ENCODE results near the gene CRISPLD2. TPM values are rescaled to one million over a fixed set of nuclear protein-coding genes. Genes with fewer than 3 reads are reported as not detected.
A peak's percentile ranks its signal among the peaks of the same experiment; 100 is the strongest.

CRISPLD2 gene
- total RNA-seq, 1 experiment from 2014 or later, result 1.6 TPM

DNA sequence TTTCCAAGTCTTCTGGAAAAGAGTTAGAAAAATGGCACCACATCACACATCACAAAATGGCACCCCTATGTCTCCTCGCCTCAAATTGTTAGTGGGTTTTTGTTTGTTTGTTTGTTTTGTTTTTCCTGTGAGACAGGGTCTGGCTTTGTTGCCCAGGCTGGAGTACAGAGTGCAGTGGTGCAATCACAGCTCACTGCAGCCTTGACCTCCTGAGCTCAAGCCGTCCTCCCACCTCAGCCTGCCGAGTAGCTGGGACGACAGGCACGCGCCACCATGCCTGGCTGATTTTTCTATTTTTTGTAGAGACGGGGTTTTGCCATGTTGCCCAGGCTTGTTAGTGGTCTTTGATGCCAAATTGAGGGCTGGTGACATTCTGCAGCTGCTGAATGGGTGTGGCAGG, 3.8 kb upstream of the CRISPLD2 start:
- Histone ChIP-seq H3K36me3 (no peaks in the 10 kb centered on the region), H3K9me3 (no peaks in the 10 kb centered on the region), H3K27me3 (no peaks in the 10 kb centered on the region), H3K4me3 (no peak overlapping the region)
- no peak for DNase-seq

DNA sequence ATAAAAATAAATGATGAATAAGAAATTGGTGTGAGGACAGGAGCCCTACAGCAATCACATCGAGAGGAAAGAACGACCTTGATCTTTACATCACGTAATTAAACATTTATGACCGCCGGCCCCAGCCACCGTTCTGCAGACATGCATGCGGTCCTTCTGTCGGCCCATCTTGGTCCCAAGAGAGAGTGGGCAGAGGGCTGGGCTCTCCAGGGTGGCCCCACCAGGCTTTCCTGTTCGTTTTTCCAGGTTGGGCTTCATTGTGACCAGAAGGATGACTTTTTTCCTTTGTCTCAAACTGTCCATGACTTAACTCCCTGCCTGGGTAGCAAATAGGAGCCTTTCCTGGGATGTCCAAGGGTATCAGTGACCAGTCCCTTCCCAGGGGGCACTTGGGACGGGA, 3.3 kb upstream of the CRISPLD2 start:
- Histone ChIP-seq H3K27me3 (no peaks in the 10 kb centered on the region), H3K36me3 (no peaks in the 10 kb centered on the region), H3K9me3 (no peaks in the 10 kb centered on the region), H3K4me3 (no peak overlapping the region)
- no peak for DNase-seq

DNA sequence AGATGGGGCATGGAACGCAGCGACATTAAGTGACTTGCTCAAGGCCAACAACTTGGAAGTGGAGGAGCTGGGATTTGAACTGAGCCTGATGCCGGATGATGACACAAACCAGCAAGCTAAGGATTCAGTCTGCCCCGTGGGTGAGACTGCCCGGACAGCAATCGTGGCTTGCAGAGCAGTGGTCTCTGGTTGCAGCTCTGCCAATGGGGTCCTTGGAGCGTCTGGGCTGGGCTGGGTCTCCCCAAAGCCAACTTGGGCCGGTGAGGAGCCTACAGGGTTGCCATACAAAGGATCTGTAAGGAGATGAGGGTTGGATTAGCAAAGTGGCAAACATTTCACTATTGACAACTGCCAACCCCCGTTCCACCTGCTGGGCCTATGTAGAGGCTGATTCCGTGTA, 2.6 kb upstream of the CRISPLD2 start:
- H3K36me3 ChIP-seq, result no peaks in the 10 kb centered on the region
- H3K4me3 ChIP-seq, result no peak overlapping the region
- no peak for DNase-seq

DNA sequence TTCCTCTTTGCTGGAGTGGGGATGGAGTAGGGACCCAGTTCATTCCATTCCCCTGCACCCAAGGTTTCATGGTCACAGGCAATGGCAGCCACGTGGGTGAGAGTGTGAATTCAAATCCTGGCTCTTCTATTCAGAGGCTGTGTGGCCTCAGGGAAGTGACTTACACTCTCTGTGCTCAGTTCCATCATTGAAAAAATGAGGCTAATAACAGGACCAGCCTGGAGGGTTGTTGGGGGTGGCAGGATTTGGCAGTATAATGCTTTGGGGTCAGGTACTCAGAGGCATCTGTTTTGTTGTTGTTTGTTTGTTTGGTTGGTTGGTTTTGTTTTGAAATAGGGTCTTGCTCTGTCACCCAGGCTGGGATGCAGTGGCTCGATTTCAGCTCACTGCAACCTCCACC, 2.2 kb upstream of the CRISPLD2 start:
- H3K36me3 ChIP-seq, result no peaks in the 10 kb centered on the region
- no peak overlapping the region for H3K4me3 ChIP-seq
- no peaks in the 10 kb centered on the region for H3K9me3 ChIP-seq
- no peaks in the 10 kb centered on the region for H3K27me3 ChIP-seq
- DNase-seq, result no peak

More for the DNA sequence above, 2.6 kb upstream of the CRISPLD2 start:
- Histone ChIP-seq H3K9me3 (no peaks in the 10 kb centered on the region), H3K27me3 (no peaks in the 10 kb centered on the region)

DNA sequence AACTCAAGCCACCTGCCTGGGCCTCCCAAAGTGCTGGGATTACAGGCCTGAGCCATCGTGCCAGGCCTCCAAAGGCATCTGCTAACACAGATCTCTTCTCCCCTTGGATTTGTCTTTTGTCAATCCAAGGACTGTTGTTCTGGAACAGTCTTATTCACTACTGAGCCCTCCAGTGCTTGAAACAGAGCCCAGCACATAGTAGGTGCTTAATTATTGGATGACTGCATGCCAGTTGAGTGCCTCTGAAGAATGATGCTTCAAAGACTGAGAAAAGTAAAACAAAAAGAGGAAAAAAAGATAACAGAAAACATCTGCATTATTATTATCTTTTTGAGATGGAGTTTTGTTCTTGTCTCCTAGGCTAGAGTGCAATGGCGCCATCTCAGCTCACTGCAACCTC, 1.7 kb upstream of the CRISPLD2 start:
- Histone ChIP-seq H3K27me3 (no peaks in the 10 kb centered on the region), H3K9me3 (no peaks in the 10 kb centered on the region), H3K36me3 (no peaks in the 10 kb centered on the region), H3K4me3 (no peak overlapping the region)
- DNase-seq, result no peak

DNA sequence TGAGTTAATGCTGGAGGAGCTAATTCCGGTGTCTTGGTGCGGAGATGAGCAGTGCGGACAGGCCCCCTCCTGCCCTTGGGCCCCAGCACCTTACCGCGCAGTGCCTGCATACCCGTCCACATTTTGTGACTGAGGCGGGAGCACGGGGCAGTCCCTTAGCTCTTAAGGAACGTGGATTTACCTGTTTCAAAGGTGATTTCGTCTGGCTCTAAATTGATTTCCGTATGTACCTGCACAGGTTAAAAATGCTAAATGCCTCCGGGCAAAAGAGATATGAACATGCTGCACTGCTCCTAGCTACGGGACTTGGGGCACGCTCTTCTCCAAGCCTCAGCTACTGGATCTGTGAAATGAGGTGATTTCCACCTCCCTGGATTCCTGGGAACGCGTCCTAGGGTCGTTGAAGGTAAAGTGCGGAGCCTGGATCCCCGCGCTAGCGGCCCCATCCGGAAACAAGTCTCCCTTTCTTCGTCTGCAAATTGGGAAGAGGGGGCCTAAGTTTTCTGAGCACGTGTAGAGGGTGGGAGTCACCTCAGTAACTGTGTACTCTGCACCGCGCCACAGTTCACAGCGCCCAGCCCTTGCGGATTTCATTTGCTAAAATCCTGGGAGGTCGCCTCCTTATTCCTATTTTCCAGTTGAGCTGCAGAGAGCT, 669 bp upstream of the CRISPLD2 start:
- Histone ChIP-seq H3K9me3 (no peaks in the 10 kb centered on the region), H3K36me3 (no peaks in the 10 kb centered on the region), H3K27me3 (no peaks in the 10 kb centered on the region), H3K4me3 (no peak overlapping the region)
- DNase-seq, result no peak

DNA sequence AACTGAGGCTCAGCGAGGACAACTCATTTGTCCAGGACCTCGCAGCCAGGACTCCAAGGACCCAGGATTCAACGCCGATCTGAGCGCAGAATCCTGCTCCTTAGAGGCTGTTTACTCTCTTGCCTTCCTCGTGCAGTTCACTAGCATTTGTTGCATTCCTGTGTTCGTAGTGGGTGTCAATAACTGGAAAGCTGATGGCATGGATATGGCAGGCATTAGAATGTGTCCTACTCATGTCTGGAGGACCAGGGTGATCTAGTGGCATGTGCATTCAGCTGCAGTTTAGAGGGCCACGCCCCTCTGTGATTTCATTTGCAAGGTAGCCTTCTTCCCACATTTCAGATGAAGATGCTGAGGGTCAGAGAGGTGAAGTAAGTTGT, 510 bp downstream of the CRISPLD2 start:
- DNase-seq, result no peak
- no peaks in the 10 kb centered on the region for H3K27me3 ChIP-seq
- H3K9me3 ChIP-seq, result no peaks in the 10 kb centered on the region
- H3K36me3 ChIP-seq, result no peaks in the 10 kb centered on the region
- peak overlapping the region; percentile 43 for H3K4me3 ChIP-seq

DNA sequence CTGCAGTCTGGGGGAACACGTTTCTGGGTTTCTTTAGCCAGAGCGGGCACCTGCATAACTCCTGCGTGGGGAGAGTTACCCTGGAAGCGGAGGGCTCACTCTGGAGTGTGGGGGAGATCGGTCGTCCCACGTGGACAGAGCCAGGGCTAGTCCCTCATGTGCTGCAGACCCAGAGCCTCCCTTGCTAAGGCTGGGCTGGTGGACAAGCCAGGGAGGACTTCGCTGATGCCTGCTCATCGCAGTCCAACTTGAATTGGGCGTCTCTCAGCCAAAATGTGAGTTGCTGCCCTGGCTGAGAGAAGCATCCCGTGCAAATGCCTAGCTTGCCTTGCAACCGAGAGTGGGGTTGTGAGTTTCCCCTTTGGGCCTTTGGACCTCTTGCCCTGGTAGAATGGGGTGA, 986 bp downstream of the CRISPLD2 start:
- Histone ChIP-seq H3K27me3 (no peaks in the 10 kb centered on the region), H3K4me3 (no peak overlapping the region), H3K9me3 (no peaks in the 10 kb centered on the region), H3K36me3 (no peaks in the 10 kb centered on the region)
- no peak for DNase-seq

DNA sequence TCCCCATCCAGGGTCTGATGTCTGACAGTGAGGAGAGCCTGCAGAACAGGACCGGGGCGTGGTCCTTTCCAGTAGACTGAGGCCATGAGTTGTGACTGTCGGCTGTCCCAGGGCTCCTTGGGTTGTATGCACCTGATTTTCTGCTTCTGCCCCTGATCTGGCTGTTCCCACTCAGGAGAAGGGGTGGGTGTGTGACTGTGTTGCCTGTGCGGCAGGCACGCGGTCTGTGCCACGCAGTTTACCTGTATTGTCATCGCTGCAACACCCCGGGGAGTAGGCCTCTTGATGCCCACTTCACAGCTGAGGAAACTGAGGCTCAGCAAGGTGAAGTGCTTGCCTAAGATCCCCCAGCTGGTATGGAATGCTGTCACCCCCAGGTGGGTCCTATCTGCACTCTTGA, 1.4 kb downstream of the CRISPLD2 start:
- H3K27me3 ChIP-seq, result no peaks in the 10 kb centered on the region
- H3K36me3 ChIP-seq, result no peaks in the 10 kb centered on the region
- H3K4me3 ChIP-seq, result no peak overlapping the region
- DNase-seq, result no peak
- no peaks in the 10 kb centered on the region for H3K9me3 ChIP-seq

DNA sequence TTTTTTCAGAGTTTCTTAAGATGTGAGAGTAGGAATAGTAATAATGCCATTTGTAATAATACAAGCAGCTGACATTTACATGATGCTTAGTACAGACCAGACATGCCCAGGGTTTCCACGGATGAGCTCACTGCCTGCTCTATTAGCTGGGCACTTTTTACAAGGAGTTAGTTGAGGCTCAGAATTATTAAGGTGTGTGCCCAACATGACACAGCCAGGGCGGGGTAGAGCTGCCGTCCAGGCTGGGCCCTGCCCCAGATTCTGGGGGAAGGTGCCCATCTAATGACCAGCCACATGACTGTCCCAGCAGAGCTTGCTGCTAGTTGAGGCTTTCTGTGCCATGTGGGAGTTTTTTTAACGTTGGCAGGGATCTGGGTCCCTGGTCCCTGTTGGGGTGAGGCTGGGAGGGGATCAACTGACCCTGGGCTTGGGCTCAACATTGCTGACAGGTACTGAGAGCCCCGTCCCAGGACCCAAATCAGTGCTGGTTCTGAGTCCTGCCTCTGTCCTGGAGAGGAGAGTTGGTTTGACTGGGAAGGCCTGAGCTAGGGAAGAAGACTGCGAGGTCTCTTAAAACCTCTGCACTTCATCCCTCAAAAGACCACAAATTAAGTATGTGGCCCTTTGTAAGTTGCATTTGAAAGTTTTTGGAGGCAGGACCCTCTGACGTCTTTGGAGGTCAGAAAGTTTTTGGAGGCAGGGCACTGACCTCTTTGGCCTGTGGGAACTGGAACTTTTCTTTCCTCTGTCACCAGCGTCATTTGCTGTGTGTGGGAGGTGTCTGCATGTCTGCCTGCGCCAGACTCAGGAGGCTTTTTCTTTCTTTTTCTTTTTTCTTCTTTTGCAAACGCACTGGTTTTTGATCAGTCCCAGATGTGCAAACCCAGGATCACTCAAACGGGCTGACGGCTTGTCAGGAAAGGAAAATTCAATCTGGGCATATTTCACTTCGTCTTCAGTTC, 2.2 kb downstream of the CRISPLD2 start:
- Histone ChIP-seq H3K36me3 (no peaks in the 10 kb centered on the region), H3K27me3 (no peaks in the 10 kb centered on the region), H3K9me3 (no peaks in the 10 kb centered on the region), H3K4me3 (no peak overlapping the region)
- DNase-seq, result no peak

DNA sequence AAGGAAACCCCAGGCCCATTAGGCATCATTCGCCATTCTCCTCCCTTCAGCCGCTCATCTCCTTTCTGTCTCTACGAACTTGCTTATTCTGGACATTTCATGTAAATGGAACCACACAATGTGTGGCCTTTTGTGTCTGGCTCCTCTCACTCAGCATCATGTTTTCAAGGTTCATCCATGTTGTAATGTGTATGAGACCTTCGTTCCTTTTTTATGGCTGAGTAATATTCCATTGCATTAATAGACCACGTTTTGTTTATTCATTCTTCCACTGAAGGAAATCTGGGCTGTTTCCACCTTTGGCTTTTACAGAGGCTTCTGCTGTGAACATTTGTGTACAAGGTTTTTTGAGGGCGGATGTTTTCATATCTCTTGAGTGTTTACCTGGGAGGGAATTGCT, 3.2 kb downstream of the CRISPLD2 start:
- Histone ChIP-seq H3K9me3 (no peaks in the 10 kb centered on the region), H3K36me3 (no peaks in the 10 kb centered on the region), H3K27me3 (no peaks in the 10 kb centered on the region), H3K4me3 (no peak overlapping the region)
- no peak for DNase-seq

DNA sequence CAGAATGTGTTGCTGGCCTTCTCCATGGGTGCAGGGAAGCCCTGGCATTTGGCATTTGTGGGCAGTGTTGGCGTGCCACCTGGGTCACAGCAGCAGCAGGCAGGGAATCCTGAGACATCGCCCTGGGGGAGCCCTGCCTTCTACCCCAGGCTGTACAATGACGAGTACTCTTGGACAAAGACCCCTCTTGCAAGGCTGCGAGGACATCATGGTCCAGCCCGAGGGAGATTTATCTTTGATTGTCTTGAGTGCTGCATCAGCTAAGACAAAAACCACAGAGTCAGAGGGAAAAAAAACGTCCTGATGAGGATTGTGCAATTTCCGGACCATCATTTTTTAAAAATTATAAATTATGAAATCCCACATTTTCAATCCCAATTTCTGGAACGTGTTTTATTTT, 3.7 kb downstream of the CRISPLD2 start:
- DNase-seq, result no peak
- Histone ChIP-seq H3K27me3 (no peaks in the 10 kb centered on the region), H3K36me3 (no peaks in the 10 kb centered on the region), H3K4me3 (no peak overlapping the region), H3K9me3 (no peaks in the 10 kb centered on the region)

DNA sequence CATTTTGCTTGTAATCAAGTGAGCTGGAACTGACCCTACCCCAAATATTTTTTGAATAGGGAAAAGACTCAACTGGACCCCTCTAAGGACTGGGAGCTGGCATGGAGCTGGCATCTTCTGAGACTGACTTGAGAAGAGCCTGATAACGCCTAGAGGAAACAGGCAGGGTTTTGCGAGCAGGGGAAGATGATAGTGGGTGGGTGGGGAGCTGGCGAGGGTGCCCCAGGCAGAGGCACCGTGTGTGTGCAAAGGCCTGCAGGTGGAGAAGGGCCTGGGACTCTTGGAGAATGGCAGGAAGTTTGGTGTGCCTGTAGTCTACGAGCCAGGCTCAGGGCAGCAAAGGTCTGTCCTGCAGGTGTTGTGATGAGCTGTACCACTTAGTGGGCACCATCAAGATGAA, 4.1 kb downstream of the CRISPLD2 start:
- Histone ChIP-seq H3K36me3 (no peaks in the 10 kb centered on the region), H3K27me3 (no peaks in the 10 kb centered on the region), H3K4me3 (no peak overlapping the region), H3K9me3 (no peaks in the 10 kb centered on the region)
- DNase-seq, result no peak

DNA sequence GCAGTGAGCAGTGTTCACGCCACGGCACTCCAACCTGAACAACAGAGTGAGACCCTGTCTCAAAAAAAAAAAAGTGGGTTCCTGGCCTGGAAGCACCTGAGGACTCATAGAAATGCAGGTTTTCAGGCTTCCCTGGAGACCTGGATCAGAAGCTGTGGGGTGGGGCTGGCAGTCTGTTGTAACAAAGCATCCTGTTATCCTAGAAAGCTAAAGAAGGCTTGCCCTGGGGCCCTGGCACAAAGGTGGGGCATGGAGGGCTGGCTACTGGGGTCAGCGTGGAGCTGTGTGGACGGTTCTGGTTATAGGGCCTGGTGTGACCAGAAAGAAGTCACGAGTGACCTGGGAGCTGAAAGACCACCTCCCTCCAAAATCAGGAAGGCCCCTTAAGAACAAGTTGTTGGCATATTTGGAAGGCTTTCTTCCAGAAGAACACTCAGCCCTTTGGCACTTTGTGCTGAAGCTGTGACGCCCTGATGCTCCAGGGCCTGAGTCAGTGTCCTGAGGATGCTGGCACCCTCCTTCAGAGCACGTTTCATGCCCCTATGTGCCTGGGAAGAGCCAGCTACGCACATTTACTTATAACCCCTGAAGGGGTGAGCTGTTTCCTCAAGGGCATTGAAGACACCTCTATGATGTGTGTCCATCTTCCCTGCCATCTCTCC, 6.2 kb downstream of the CRISPLD2 start:
- Histone ChIP-seq H3K4me3 (no peak overlapping the region), H3K9me3 (no peaks in the 10 kb centered on the region), H3K27me3 (no peaks in the 10 kb centered on the region), H3K36me3 (no peaks in the 10 kb centered on the region)
- DNase-seq, result peak; percentile 41

DNA sequence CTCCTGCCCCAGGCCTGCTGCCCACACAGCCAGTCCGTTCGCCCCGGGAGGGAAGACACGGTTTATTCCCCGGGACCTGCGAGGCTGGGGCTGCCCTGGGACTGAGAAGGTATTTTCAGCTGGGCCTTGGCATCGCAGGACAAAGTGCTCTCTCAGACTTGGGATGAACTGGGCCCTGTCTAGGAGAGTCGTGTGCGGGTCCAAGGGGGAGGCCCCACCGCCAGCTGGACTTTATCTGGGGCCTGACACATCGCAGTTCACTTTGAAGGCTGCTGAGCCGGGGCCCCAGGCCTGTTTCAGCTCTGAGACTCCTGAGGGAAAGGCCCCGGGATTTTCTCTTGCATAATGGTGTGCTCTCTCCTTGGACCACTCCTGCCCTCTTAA, 6.8 kb downstream of the CRISPLD2 start:
- H3K36me3 ChIP-seq, result no peaks in the 10 kb centered on the region
- DNase-seq, result no peak
- H3K27me3 ChIP-seq, result no peaks in the 10 kb centered on the region
- H3K4me3 ChIP-seq, result no peak overlapping the region
- H3K9me3 ChIP-seq, result no peaks in the 10 kb centered on the region

DNA sequence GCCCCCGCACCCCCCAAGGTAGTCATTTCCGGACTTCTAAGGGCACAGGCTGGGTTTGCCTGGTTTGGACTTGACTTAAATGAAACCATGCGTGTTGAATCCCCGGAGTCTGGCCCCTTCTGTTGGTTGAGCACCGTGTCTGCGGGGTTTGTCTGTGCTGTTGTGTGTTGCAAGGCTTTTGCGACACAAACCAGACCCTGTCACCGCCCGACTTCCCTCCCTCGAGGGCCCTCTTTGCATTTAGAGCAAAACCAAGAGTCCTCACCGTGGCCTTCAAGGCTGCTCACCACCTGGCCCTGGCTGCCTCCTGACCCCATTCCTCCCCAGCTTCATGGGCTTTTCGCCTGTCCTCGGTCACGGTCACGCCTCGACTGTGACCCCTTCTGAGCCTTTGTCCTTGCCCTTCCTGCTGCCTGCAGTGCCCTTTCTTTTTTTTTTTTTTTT, 7.4 kb downstream of the CRISPLD2 start:
- no peak for DNase-seq
- no peaks in the 10 kb centered on the region for H3K9me3 ChIP-seq

DNA sequence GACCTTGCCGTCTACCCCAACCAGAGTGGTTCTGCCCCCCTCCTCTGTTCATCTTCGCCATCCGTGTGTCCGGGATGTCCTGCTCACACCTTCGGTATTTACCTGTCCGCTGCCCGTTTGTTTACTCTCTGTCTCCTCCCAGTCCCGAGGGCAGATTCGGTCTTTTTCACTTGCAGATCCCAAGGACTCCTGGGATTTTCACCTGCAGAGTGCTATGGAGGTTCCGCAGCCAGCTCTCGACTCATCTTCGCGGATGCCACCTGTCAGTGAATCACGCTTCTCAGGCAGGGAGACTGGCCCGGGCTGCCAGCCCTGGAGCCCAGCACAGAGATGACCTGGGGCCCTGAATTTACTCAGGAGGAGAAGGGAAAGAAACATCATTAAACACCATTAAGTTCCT, 8.1 kb downstream of the CRISPLD2 start:
- Histone ChIP-seq H3K27me3 (no peaks in the 10 kb centered on the region), H3K36me3 (no peaks in the 10 kb centered on the region), H3K9me3 (no peaks in the 10 kb centered on the region), H3K4me3 (no peak overlapping the region)
- DNase-seq, result no peak

More for the DNA sequence above, 7.4 kb downstream of the CRISPLD2 start:
- Histone ChIP-seq H3K36me3 (no peaks in the 10 kb centered on the region), H3K27me3 (no peaks in the 10 kb centered on the region), H3K4me3 (no peak overlapping the region)
